ENCODE data around the gene DIP2B.

- TF ChIP-seq CTCF (IDR thresholded peaks at IDR 0.05; ENCODE audit: insufficient read depth, low read length, poor library complexity, severe bottlenecking) (no peak), EZH2phosphoT487 (conservative IDR thresholded peaks at IDR 0.05; ENCODE audit: low read length) (no peak)
These were observed 281.9 kb downstream of the DIP2B start for GRCh38 chr12:50786498-50787231.

All from SU-DHL-6 (cell line).